ENCODE data around the gene DMGDH.

GRCh38 chr5:79020861-79021561, 48.5 kb downstream of the DMGDH start:
- peak; percentile 97 for TF ChIP-seq CTCF (conservative IDR thresholded peaks at IDR 0.05)
- no peak for TF ChIP-seq ZFX (IDR thresholded peaks at IDR 0.05)

Data from C4-2B (cell line).